ENCODE measurements around the gene SLC12A2.

The SLC12A2 gene

DNA sequence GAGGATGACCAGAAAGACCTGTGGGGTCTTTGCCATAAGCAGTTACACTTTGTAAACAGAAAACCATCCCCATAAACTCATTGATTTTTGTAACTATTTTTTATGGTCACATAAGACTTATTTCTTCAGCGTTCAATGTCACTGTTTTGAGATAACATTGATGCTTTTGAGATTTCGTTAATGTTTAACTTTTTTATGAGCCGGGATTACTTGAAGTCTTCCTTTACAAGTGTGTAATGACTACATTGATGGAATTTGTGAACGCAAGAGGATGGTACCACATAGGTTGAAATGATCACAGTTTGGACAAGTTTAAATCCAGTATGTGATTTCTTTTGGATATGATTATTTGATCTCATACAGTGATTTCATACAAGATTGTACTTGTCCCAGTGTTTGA lies 1.8 kb downstream of the SLC12A2 start:
- TF ChIP-seq, protein P1, sequence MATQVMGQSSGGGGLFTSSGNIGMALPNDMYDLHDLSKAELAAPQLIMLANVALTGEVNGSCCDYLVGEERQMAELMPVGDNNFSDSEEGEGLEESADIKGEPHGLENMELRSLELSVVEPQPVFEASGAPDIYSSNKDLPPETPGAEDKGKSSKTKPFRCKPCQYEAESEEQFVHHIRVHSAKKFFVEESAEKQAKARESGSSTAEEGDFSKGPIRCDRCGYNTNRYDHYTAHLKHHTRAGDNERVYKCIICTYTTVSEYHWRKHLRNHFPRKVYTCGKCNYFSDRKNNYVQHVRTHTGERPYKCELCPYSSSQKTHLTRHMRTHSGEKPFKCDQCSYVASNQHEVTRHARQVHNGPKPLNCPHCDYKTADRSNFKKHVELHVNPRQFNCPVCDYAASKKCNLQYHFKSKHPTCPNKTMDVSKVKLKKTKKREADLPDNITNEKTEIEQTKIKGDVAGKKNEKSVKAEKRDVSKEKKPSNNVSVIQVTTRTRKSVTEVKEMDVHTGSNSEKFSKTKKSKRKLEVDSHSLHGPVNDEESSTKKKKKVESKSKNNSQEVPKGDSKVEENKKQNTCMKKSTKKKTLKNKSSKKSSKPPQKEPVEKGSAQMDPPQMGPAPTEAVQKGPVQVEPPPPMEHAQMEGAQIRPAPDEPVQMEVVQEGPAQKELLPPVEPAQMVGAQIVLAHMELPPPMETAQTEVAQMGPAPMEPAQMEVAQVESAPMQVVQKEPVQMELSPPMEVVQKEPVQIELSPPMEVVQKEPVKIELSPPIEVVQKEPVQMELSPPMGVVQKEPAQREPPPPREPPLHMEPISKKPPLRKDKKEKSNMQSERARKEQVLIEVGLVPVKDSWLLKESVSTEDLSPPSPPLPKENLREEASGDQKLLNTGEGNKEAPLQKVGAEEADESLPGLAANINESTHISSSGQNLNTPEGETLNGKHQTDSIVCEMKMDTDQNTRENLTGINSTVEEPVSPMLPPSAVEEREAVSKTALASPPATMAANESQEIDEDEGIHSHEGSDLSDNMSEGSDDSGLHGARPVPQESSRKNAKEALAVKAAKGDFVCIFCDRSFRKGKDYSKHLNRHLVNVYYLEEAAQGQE (IDR thresholded peaks at IDR 0.05; ENCODE audit: insufficient read depth in 1 of 2, low read depth in 2 of 2, low read length in 2 of 2): no peak
- no peak for TF ChIP-seq TAF1 (IDR thresholded peaks at IDR 0.05; ENCODE audit: borderline replicate concordance, insufficient read depth, low read length)
- no peak for TF ChIP-seq POLR2AphosphoS5 (IDR thresholded peaks at IDR 0.05; ENCODE audit: low read depth, low read length)
- no peak for TF ChIP-seq FOXP2 (optimal IDR thresholded peaks at IDR 0.05; ENCODE audit: borderline replicate concordance, extremely low read depth, extremely low read length, insufficient read depth)
- TF ChIP-seq SIN3A (IDR thresholded peaks at IDR 0.05; ENCODE audit: borderline replicate concordance, insufficient read depth, low read length): no peak

DNA sequence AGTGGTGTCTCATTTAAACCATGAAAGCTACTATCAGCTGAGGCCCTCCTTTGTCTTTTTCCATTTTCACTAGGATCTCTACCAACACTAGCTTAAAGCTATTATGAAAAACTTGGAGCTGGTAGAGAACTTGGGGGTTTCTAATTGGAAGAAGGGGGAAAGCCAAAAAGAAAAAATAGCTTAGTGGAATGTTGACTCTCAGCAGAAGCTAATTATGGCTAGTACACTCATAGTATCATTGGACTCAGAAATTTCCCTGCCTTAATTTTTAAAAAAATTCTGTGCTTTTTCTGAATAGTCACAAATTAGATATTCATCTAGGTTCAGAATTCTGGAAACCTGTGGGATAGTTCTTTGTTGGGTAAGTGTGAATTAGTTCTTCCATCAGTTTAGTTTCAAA lies 8.0 kb downstream of the SLC12A2 start:
- no peak for TF ChIP-seq SIN3A (IDR thresholded peaks at IDR 0.05; ENCODE audit: borderline replicate concordance, insufficient read depth, low read length)
- no peak for TF ChIP-seq TAF1 (IDR thresholded peaks at IDR 0.05; ENCODE audit: borderline replicate concordance, insufficient read depth, low read length)
- no peak for TF ChIP-seq FOXP2 (optimal IDR thresholded peaks at IDR 0.05; ENCODE audit: borderline replicate concordance, extremely low read depth, extremely low read length, insufficient read depth)
- TF ChIP-seq, protein P1 (IDR thresholded peaks at IDR 0.05; ENCODE audit: insufficient read depth in 1 of 2, low read depth in 2 of 2, low read length in 2 of 2): no peak
- no peak for TF ChIP-seq POLR2AphosphoS5 (IDR thresholded peaks at IDR 0.05; ENCODE audit: low read depth, low read length)

DNA sequence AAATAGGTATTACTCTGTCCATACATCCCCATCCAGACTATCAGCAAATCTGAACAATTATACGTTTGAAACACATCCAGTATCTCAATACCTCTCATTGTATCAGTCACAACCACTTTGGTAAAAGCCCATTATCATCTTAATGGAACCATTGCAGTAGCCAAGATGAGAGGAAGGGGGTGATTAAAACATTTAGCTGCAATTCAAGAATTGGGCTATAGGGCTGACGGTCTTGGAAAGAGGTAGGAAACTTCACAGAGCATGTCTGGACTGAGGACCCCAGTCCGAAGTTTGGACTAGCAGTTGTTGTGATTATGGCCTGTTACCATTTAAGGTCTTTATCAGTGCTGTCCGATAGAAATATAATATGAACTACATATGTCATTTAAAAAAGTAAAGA lies 8.6 kb downstream of the SLC12A2 start:
- TF ChIP-seq SIN3A (IDR thresholded peaks at IDR 0.05; ENCODE audit: borderline replicate concordance, insufficient read depth, low read length): no peak
- no peak for TF ChIP-seq POLR2AphosphoS5 (IDR thresholded peaks at IDR 0.05; ENCODE audit: low read depth, low read length)
- TF ChIP-seq TAF1 (IDR thresholded peaks at IDR 0.05; ENCODE audit: borderline replicate concordance, insufficient read depth, low read length): no peak
- TF ChIP-seq, protein P1 (IDR thresholded peaks at IDR 0.05; ENCODE audit: insufficient read depth in 1 of 2, low read depth in 2 of 2, low read length in 2 of 2): no peak
- no peak for TF ChIP-seq FOXP2 (optimal IDR thresholded peaks at IDR 0.05; ENCODE audit: borderline replicate concordance, extremely low read depth, extremely low read length, insufficient read depth)

DNA sequence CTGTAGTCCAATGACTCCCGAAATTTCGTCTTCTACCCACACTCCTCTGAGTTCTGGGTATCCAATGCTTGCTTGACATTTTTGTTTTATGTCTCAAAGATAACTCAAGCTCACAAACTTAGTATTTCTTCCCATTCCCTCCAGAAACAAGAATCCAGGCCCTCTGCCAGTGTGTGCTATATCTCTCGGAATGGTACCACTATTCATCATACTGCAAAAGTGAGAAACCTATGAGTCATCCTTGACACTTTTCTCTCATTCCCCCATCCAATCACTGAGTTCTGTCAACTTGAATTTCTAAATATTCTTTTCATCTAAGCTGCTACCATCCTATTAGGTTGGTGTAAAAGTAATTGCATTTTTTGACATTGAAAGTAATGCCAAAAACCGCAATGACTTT lies 9.8 kb downstream of the SLC12A2 start:
- TF ChIP-seq, protein P1 (IDR thresholded peaks at IDR 0.05; ENCODE audit: insufficient read depth in 1 of 2, low read depth in 2 of 2, low read length in 2 of 2): no peak
- no peak for TF ChIP-seq TAF1 (IDR thresholded peaks at IDR 0.05; ENCODE audit: borderline replicate concordance, insufficient read depth, low read length)
- TF ChIP-seq SIN3A (IDR thresholded peaks at IDR 0.05; ENCODE audit: borderline replicate concordance, insufficient read depth, low read length): no peak
- no peak for TF ChIP-seq FOXP2 (optimal IDR thresholded peaks at IDR 0.05; ENCODE audit: borderline replicate concordance, extremely low read depth, extremely low read length, insufficient read depth)
- TF ChIP-seq POLR2AphosphoS5 (IDR thresholded peaks at IDR 0.05; ENCODE audit: low read depth, low read length): no peak

DNA sequence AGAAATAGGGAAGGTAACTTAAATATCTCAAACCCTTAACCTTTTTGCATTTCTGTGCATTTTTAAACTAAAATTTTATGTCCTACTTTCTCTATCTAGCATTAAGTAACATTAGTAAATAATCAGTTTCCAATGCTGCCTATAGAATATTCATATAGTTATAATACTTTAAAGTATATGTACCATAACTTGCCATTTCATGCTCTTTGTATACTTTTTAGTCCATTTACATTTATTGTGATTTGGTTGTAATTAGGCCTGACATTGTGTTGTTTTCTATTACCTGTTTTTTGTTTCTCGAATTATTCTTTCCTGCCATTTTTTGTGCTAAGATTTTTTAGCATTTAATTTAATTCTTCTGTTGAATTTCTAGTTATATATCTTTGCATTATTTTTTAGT lies 13.7 kb downstream of the SLC12A2 start:
- TF ChIP-seq POLR2AphosphoS5 (IDR thresholded peaks at IDR 0.05; ENCODE audit: low read depth, low read length): no peak
- no peak for TF ChIP-seq SIN3A (IDR thresholded peaks at IDR 0.05; ENCODE audit: borderline replicate concordance, insufficient read depth, low read length)

All from PFSK-1 (cell line).